Transverse colon (tissue), 4 donors: ENCODE data around the gene SYTL5. TPM values are rescaled to one million over a fixed set of nuclear protein-coding genes. Genes with fewer than 3 reads are reported as not detected.

Source experiments
- DNase-seq: peaks from one replicate; pipeline ENCODE4 v3.0.0-alpha.2; 2019
- H3K27ac ChIP-seq, 4 donors: fragments of 200-600 bp; sonication (generic); 2 replicates each; pipeline ENCODE4 v1.5.1; 2016 to 2018; ENCODE audit warnings: inconsistent platforms in 4 of 4
- H3K27me3 ChIP-seq: fragments of 200-600 bp; sonication (generic); 2 replicates; pipeline ENCODE4 v1.5.1; 2017; ENCODE audit warnings: inconsistent platforms
- H3K36me3 ChIP-seq, 4 donors: fragments of 200-600 bp; sonication (generic); 2 replicates each; pipeline ENCODE4 v1.5.1; 2017 to 2019; ENCODE audit warnings: inconsistent platforms in 4 of 4
- H3K4me1 ChIP-seq, 4 donors: fragments of 200-600 bp; sonication (generic); 2 replicates each; pipeline ENCODE4 v1.5.1; 2017 to 2020; ENCODE audit warnings: inconsistent platforms in 4 of 4
- H3K4me3 ChIP-seq, 4 donors: fragments of 200-600 bp; sonication (generic); 1 replicate in 1 of 4; 2 replicates in 3 of 4; pipeline versions ENCODE4 v1.5.1 to v1.6.1; 2017 to 2019; ENCODE audit warnings: inconsistent platforms in 4 of 4
- H3K9me3 ChIP-seq, 2 donors: fragments of 200-600 bp; sonication (generic); 2 replicates each; pipeline ENCODE4 v1.5.1; 2017 to 2019; ENCODE audit warnings: inconsistent platforms in 2 of 2
- CTCF ChIP-seq, 5 experiments: fragments of 200-600 bp in 3 of 5; fragments of 450-650 bp in 2 of 5; sonication (generic) in 3 of 5; IDR thresholded peaks; 1 replicate in 2 of 5; 2 replicates in 3 of 5; pipeline ENCODE4 v1.5.1; 2016 to 2017; ENCODE audit warnings: antibody characterized with exemption in 5 of 5, inconsistent platforms in 3 of 5, mild to moderate bottlenecking in 2 of 5, moderate library complexity in 1 of 5
- EP300 ChIP-seq: sonication (generic); formaldehyde crosslinking; IDR thresholded peaks from one replicate; pipeline ENCODE4 v1.6.1; 2017; ENCODE audit warnings: antibody characterized with exemption, low read depth
- POLR2A ChIP-seq: fragments of 450-650 bp; IDR thresholded peaks from one replicate; pipeline ENCODE4 v1.6.1; 2016; ENCODE audit warnings: antibody characterized with exemption, mild to moderate bottlenecking, moderate library complexity
- POLR2AphosphoS5 ChIP-seq, 3 donors: sonication (generic); formaldehyde crosslinking; IDR thresholded peaks; one replicate each; pipeline ENCODE4 v1.6.1; 2016; ENCODE audit warnings: antibody characterized with exemption in 3 of 3
- WGBS, 2 donors: methylation state at CpG; one replicate each; pipeline ENCODE4 v1.1.5; 2018; ENCODE audit warnings: low coverage in 1 of 2; 5-methylcytosine and 5-hydroxymethylcytosine counted together
- in situ Hi-C, 4 donors: fragments of 200-750 bp; cut with MboI; loops; one replicate each; pipeline versions ENCODE4 v1.15.0 to v1.15.1; 2017; ENCODE audit warnings: low sequenced_read_pairs in 3 of 4, low pct_ligation_motif_present in 1 of 4, low pct_unique_long_range_greater_than_20kb in 1 of 4
- intact Hi-C: fragments of 100-400 bp; cut with DNase I; formaldehyde crosslinking; loops from one replicate; pipeline ENCODE4 v1.15.1; 2023; ENCODE audit warnings: low total_unique reads
- total RNA-seq, 4 donors: library from RNA; depleted of rRNA; stranded (reverse); fragments of >200 nt; gene quantifications; one replicate each; pipeline ENCODE4 v1.1.0, GENCODE V29; 2016

SYTL5 gene
- total RNA-seq, 4 donors from 2014 or later: 0.60 to 8.1 (median 5.5) TPM

GRCh38 chrX:38108364-38108763, 102.0 kb downstream of the SYTL5 start:
- intact Hi-C loops (no loop called here), in situ Hi-C loops (no loop called here)
- 78 to 89% methylated on average over 3 to 6 of the region's 6 CpGs for WGBS, 2 donors
- Histone ChIP-seq H3K4me1 (no peaks in the 10 kb centered on the region), H3K27me3 (no peaks in the 10 kb centered on the region), H3K27ac (no peak overlapping the region), H3K9me3 (no peaks in the 10 kb centered on the region), H3K4me3 (no peak overlapping the region), H3K36me3 (no peaks in the 10 kb centered on the region)
- no peak for TF ChIP-seq CTCF (IDR thresholded peaks at IDR 0.05)
- no peak for TF ChIP-seq POLR2A
- no peak for TF ChIP-seq POLR2AphosphoS5 (IDR thresholded peaks at IDR 0.05)
- no peak for TF ChIP-seq EP300
- no peak for DNase-seq

- in situ Hi-C loops: no loop called here
- H3K27me3 ChIP-seq: no peaks in the 10 kb centered on the region
- no peak overlapping the region for H3K4me3 ChIP-seq
- no peaks in the 10 kb centered on the region for H3K4me1 ChIP-seq
- intact Hi-C loops: no loop called here
- H3K27ac ChIP-seq: peak overlapping the region in 1 of 4 donors; percentile 19
- 71 to 93% methylated on average over 2 to 4 of the region's 4 CpGs for WGBS, 2 donors
- no peak for TF ChIP-seq POLR2AphosphoS5 (IDR thresholded peaks at IDR 0.05)
- TF ChIP-seq POLR2A: no peak
- TF ChIP-seq EP300: no peak
- no peak for TF ChIP-seq CTCF (IDR thresholded peaks at IDR 0.05)
- no peaks in the 10 kb centered on the region for H3K9me3 ChIP-seq
- H3K36me3 ChIP-seq: no peaks in the 10 kb centered on the region
- peak; percentile 10 for DNase-seq
Observed at GRCh38 chrX:38109042-38109898, 102.9 kb downstream of the SYTL5 start.

- in situ Hi-C loops: no loop called here
- intact Hi-C loops: no loop called here
- Histone ChIP-seq H3K4me1 (no peaks in the 10 kb centered on the region), H3K27ac (no peak overlapping the region), H3K9me3 (no peaks in the 10 kb centered on the region), H3K4me3 (no peak overlapping the region), H3K27me3 (no peaks in the 10 kb centered on the region), H3K36me3 (no peaks in the 10 kb centered on the region)
- WGBS, 2 donors: 57 to 65% methylated on average over 2 to 6 of the region's 6 CpGs
- DNase-seq: no peak
- TF ChIP-seq EP300 (no peak), CTCF (IDR thresholded peaks at IDR 0.05) (no peak), POLR2AphosphoS5 (IDR thresholded peaks at IDR 0.05) (no peak), POLR2A (no peak)
Observed at GRCh38 chrX:38110231-38110630, 103.9 kb downstream of the SYTL5 start.

- no peak overlapping the region for H3K27ac ChIP-seq
- H3K4me1 ChIP-seq: no peaks in the 10 kb centered on the region
- intact Hi-C loops: no loop called here
- H3K36me3 ChIP-seq: no peaks in the 10 kb centered on the region
- no peak for DNase-seq
- in situ Hi-C loops: no loop called here
- H3K27me3 ChIP-seq: no peaks in the 10 kb centered on the region
- H3K4me3 ChIP-seq: no peak overlapping the region
- TF ChIP-seq EP300 (no peak), CTCF (IDR thresholded peaks at IDR 0.05) (no peak), POLR2A (no peak), POLR2AphosphoS5 (IDR thresholded peaks at IDR 0.05) (no peak)
- WGBS, 2 donors: 81% methylated on average over 5 of the region's 5 CpGs; no CpG with 5 or more reads in 1 of the 2 donors
- no peaks in the 10 kb centered on the region for H3K9me3 ChIP-seq
Observed at GRCh38 chrX:38111196-38111595, 104.8 kb downstream of the SYTL5 start.
